A549 (cell line): ENCODE results near the gene WNT1.
A peak's percentile ranks its signal among the peaks of the same experiment; 100 is the strongest.

Source experiments
- CEBPB ChIP-seq, 2 experiments: fragments of >200 bp in 1 of 2; sonication (Bioruptor Twin) in 1 of 2; formaldehyde crosslinking in 1 of 2; IDR thresholded peaks; 2 replicates each; pipeline ENCODE4 v1.6.1; 2012 to 2016
- ELK1 ChIP-seq: fragments of 150-350 bp; IDR thresholded peaks from 2 replicates; pipeline ENCODE4 v1.6.1; 2014; ENCODE audit warnings: low read depth, mild to moderate bottlenecking, low read length
- HDAC2 ChIP-seq: fragments of 200-600 bp; sonication (generic); IDR thresholded peaks from 2 replicates; pipeline ENCODE4 v1.6.1; 2016
- MAX ChIP-seq: IDR thresholded peaks from 2 replicates; pipeline ENCODE4 v1.6.1; 2012
- MYC ChIP-seq: IDR thresholded peaks from 2 replicates; pipeline ENCODE4 v1.6.1; 2012; ENCODE audit warnings: mild to moderate bottlenecking, inconsistent platforms, low read length, improper control_type of control experiment, borderline replicate concordance
- POLR2A ChIP-seq: IDR thresholded peaks from 2 replicates; pipeline ENCODE4 v1.6.1; 2012; ENCODE audit warnings: mild to moderate bottlenecking, low read length
- SMC3 ChIP-seq: fragments of >200 bp; sonication (Bioruptor Twin); formaldehyde crosslinking; IDR thresholded peaks from 3 replicates; pipeline ENCODE4 v1.6.1; 2018; ENCODE audit warnings: inconsistent platforms
- ZFP36 ChIP-seq: fragments of 450-650 bp; IDR thresholded peaks from 2 replicates; pipeline ENCODE4 v1.6.1; 2014; ENCODE audit warnings: borderline replicate concordance; ENCODE audit not compliant: partially characterized antibody
- ZSCAN20 ChIP-seq: fragments of 250-450 bp; sonication (Bioruptor Pico); IDR thresholded peaks from 2 replicates; pipeline ENCODE4 v1.8.0; 2022; ENCODE audit warnings: mild to moderate bottlenecking, moderate library complexity
- TF ChIP-seq, protein P1 (sequence below): fragments of >200 bp; sonication (Bioruptor Twin); formaldehyde crosslinking; IDR thresholded peaks from 3 replicates; pipeline ENCODE4 v1.5.1; 2016
- TF ChIP-seq, protein P2 (sequence below): fragments of 200-600 bp; sonication (generic); IDR thresholded peaks from 2 replicates; pipeline ENCODE4 v1.6.1; 2016; ENCODE audit warnings: antibody characterized with exemption, mild to moderate bottlenecking, moderate library complexity

DNA sequence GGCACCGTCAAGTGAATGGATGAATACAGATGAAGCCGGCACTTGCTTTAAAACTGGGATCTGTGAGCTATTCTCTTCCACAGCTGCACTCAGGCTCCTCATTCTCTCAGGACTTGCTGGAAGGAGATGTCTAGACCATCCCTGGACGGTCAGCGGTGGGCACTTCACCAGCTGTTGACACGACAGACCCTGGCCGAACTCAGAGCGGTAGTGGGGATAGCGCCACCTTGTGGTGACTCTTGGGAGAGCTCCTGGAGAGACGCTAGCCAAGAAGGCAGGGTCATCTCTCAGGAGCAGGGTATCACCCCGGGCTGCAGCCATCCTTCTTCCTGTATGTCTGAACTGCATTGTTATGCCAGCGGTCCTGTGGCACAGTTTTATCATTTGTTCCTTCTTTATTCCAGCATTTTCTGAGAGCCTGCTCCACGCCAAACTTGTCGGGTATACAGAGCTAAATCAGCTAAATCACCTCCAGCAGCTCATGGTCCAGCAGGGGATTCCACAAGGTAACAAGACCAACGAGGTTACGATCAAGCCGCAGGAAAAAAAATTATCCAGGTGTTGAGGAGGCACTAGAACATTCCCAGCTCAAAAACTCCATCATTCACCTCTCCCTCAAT is 10.0 kb downstream of the WNT1 start:
- TF ChIP-seq, protein P1, sequence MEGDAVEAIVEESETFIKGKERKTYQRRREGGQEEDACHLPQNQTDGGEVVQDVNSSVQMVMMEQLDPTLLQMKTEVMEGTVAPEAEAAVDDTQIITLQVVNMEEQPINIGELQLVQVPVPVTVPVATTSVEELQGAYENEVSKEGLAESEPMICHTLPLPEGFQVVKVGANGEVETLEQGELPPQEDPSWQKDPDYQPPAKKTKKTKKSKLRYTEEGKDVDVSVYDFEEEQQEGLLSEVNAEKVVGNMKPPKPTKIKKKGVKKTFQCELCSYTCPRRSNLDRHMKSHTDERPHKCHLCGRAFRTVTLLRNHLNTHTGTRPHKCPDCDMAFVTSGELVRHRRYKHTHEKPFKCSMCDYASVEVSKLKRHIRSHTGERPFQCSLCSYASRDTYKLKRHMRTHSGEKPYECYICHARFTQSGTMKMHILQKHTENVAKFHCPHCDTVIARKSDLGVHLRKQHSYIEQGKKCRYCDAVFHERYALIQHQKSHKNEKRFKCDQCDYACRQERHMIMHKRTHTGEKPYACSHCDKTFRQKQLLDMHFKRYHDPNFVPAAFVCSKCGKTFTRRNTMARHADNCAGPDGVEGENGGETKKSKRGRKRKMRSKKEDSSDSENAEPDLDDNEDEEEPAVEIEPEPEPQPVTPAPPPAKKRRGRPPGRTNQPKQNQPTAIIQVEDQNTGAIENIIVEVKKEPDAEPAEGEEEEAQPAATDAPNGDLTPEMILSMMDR, result peak; percentile 80
- TF ChIP-seq HDAC2, result no peak
- TF ChIP-seq SMC3, result peak; percentile 34; the same call in 1 of the 3 replicates
- TF ChIP-seq, protein P2, sequence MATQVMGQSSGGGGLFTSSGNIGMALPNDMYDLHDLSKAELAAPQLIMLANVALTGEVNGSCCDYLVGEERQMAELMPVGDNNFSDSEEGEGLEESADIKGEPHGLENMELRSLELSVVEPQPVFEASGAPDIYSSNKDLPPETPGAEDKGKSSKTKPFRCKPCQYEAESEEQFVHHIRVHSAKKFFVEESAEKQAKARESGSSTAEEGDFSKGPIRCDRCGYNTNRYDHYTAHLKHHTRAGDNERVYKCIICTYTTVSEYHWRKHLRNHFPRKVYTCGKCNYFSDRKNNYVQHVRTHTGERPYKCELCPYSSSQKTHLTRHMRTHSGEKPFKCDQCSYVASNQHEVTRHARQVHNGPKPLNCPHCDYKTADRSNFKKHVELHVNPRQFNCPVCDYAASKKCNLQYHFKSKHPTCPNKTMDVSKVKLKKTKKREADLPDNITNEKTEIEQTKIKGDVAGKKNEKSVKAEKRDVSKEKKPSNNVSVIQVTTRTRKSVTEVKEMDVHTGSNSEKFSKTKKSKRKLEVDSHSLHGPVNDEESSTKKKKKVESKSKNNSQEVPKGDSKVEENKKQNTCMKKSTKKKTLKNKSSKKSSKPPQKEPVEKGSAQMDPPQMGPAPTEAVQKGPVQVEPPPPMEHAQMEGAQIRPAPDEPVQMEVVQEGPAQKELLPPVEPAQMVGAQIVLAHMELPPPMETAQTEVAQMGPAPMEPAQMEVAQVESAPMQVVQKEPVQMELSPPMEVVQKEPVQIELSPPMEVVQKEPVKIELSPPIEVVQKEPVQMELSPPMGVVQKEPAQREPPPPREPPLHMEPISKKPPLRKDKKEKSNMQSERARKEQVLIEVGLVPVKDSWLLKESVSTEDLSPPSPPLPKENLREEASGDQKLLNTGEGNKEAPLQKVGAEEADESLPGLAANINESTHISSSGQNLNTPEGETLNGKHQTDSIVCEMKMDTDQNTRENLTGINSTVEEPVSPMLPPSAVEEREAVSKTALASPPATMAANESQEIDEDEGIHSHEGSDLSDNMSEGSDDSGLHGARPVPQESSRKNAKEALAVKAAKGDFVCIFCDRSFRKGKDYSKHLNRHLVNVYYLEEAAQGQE, result no peak
- no peak for TF ChIP-seq MAX
- TF ChIP-seq ZFP36, result no peak
- no peak for TF ChIP-seq ELK1
- no peak for TF ChIP-seq ZSCAN20 (CRISPR knock-in tag)
- no peak for TF ChIP-seq CEBPB (IDR thresholded peaks at IDR 0.05)
- no peak for TF ChIP-seq POLR2A
- TF ChIP-seq MYC, result no peak
